ENCODE data around the gene IRX6. TPM values are rescaled to one million over a fixed set of nuclear protein-coding genes. Genes with fewer than 3 reads are reported as not detected.

IRX6 gene
- total RNA-seq, 2 donors from 2014 or later = not detected

GRCh38 chr16:55364811-55365210, 40.8 kb downstream of the IRX6 start:
- intact Hi-C loops (cut with DNase I) = no loop called here
- no peak overlapping the region for H3K4me3 ChIP-seq
- no peak for TF ChIP-seq CTCF (IDR thresholded peaks at IDR 0.05)
- no peaks in the 10 kb centered on the region for H3K4me1 ChIP-seq
- no peak overlapping the region for H3K27ac ChIP-seq
- no peaks in the 10 kb centered on the region for H3K36me3 ChIP-seq
- H3K27me3 ChIP-seq = peaks cover 6% of the 10 kb centered on the region
- DNase-seq = no peak
- no peaks in the 10 kb centered on the region for H3K9me3 ChIP-seq
- H3K9ac ChIP-seq (ENCODE audit: low read depth in 2 of 2, low read length in 2 of 2) = no peak overlapping the region

GRCh38 chr16:55367301-55367811, 43.4 kb downstream of the IRX6 start:
- Histone ChIP-seq H3K27me3 (peaks cover 23% of the 10 kb centered on the region), H3K4me1 (no peaks in the 10 kb centered on the region), H3K9me3 (no peaks in the 10 kb centered on the region), H3K4me3 (no peak overlapping the region), H3K36me3 (no peaks in the 10 kb centered on the region), H3K9ac (ENCODE audit: low read depth in 2 of 2, low read length in 2 of 2) (no peak overlapping the region), H3K27ac (no peak overlapping the region)
- intact Hi-C loops (cut with DNase I) = no loop called here
- TF ChIP-seq CTCF (IDR thresholded peaks at IDR 0.05) = no peak
- no peak for DNase-seq

GRCh38 chr16:55367866-55368603, 44.0 kb downstream of the IRX6 start:
- H3K27me3 ChIP-seq = peaks cover 23% of the 10 kb centered on the region
- H3K4me1 ChIP-seq = no peaks in the 10 kb centered on the region
- H3K36me3 ChIP-seq = no peaks in the 10 kb centered on the region
- H3K9me3 ChIP-seq = no peaks in the 10 kb centered on the region
- H3K27ac ChIP-seq = no peak overlapping the region
- intact Hi-C loops (cut with DNase I) = no loop called here
- DNase-seq = no peak
- H3K4me3 ChIP-seq = no peak overlapping the region
- no peak for TF ChIP-seq CTCF (IDR thresholded peaks at IDR 0.05)
- H3K9ac ChIP-seq (ENCODE audit: low read depth in 2 of 2, low read length in 2 of 2) = no peak overlapping the region

- H3K9me3 ChIP-seq = no peaks in the 10 kb centered on the region
- no peaks in the 10 kb centered on the region for H3K36me3 ChIP-seq
- no peak overlapping the region for H3K4me3 ChIP-seq
- peaks cover 23% of the 10 kb centered on the region for H3K27me3 ChIP-seq
- DNase-seq = no peak
- intact Hi-C loops (cut with DNase I) = no loop called here
- no peak for TF ChIP-seq CTCF (IDR thresholded peaks at IDR 0.05)
- no peak overlapping the region for H3K9ac ChIP-seq (ENCODE audit: low read depth in 2 of 2, low read length in 2 of 2)
- H3K4me1 ChIP-seq = no peaks in the 10 kb centered on the region
- H3K27ac ChIP-seq = no peak overlapping the region
Measured at GRCh38 chr16:55369151-55369550, 45.1 kb downstream of the IRX6 start.

GRCh38 chr16:55370762-55371482, 46.9 kb downstream of the IRX6 start:
- no peak overlapping the region for H3K27ac ChIP-seq
- peak; percentile 22 for DNase-seq
- no peaks in the 10 kb centered on the region for H3K36me3 ChIP-seq
- no peak overlapping the region for H3K9ac ChIP-seq (ENCODE audit: low read depth in 2 of 2, low read length in 2 of 2)
- no peak overlapping the region for H3K4me3 ChIP-seq
- no peak for TF ChIP-seq CTCF (IDR thresholded peaks at IDR 0.05)
- peaks cover 23% of the 10 kb centered on the region for H3K27me3 ChIP-seq
- H3K9me3 ChIP-seq = no peaks in the 10 kb centered on the region
- no peaks in the 10 kb centered on the region for H3K4me1 ChIP-seq
- intact Hi-C loops (cut with DNase I) = no loop called here

Measured in colonic mucosa (tissue), 4 donors.